Measurements from ENCODE around the gene NKX1-1.

The NKX1-1 gene

GRCh38 chr4:1410491-1411325 is 4.5 kb upstream of the NKX1-1 start:
- DNase-seq (ENCODE audit: low read depth) = peak; percentile 81
- H3K4me3 ChIP-seq (ENCODE audit: low read depth, low read length) = no peak overlapping the region
- peak; percentile 91 for TF ChIP-seq MYC (IDR thresholded peaks at IDR 0.05; ENCODE audit: low read depth, low read length)
- TF ChIP-seq POLR2A (IDR thresholded peaks at IDR 0.05; ENCODE audit: extremely low read depth, insufficient read length) = no peak
- peak; percentile 97 for TF ChIP-seq MAX (IDR thresholded peaks at IDR 0.05; ENCODE audit: low read depth, low read length)

GRCh38 chr4:1409491-1410425 is 3.5 kb upstream of the NKX1-1 start:
- no peak for DNase-seq (ENCODE audit: low read depth)
- no peak for TF ChIP-seq POLR2A (IDR thresholded peaks at IDR 0.05; ENCODE audit: extremely low read depth, insufficient read length)
- no peak for TF ChIP-seq CTCF (IDR thresholded peaks at IDR 0.05; ENCODE audit: low read depth, low read length)
- TF ChIP-seq MAX (IDR thresholded peaks at IDR 0.05; ENCODE audit: low read depth, low read length) = no peak
- TF ChIP-seq MYC (IDR thresholded peaks at IDR 0.05; ENCODE audit: low read depth, low read length) = no peak
- H3K4me3 ChIP-seq (ENCODE audit: low read depth, low read length) = no peak overlapping the region

- no peak for DNase-seq (ENCODE audit: low read depth)
- TF ChIP-seq MAX (IDR thresholded peaks at IDR 0.05; ENCODE audit: low read depth, low read length) (no peak), POLR2A (IDR thresholded peaks at IDR 0.05; ENCODE audit: extremely low read depth, insufficient read length) (no peak), MYC (IDR thresholded peaks at IDR 0.05; ENCODE audit: low read depth, low read length) (no peak), CTCF (IDR thresholded peaks at IDR 0.05; ENCODE audit: low read depth, low read length) (no peak)
- H3K4me3 ChIP-seq (ENCODE audit: low read depth, low read length) = no peak overlapping the region
Measured at GRCh38 chr4:1409079-1409478, 2.8 kb upstream of the NKX1-1 start.

GRCh38 chr4:1408418-1408817 is 2.2 kb upstream of the NKX1-1 start:
- no peak for DNase-seq (ENCODE audit: low read depth)
- no peak overlapping the region for H3K4me3 ChIP-seq (ENCODE audit: low read depth, low read length)
- no peak for TF ChIP-seq MAX (IDR thresholded peaks at IDR 0.05; ENCODE audit: low read depth, low read length)
- no peak for TF ChIP-seq POLR2A (IDR thresholded peaks at IDR 0.05; ENCODE audit: extremely low read depth, insufficient read length)
- TF ChIP-seq CTCF (IDR thresholded peaks at IDR 0.05; ENCODE audit: low read depth, low read length) = no peak
- TF ChIP-seq MYC (IDR thresholded peaks at IDR 0.05; ENCODE audit: low read depth, low read length) = no peak

- no peak for TF ChIP-seq CTCF (IDR thresholded peaks at IDR 0.05; ENCODE audit: low read depth, low read length)
- TF ChIP-seq POLR2A (IDR thresholded peaks at IDR 0.05; ENCODE audit: extremely low read depth, insufficient read length) = no peak
- no peak for TF ChIP-seq MYC (IDR thresholded peaks at IDR 0.05; ENCODE audit: low read depth, low read length)
- TF ChIP-seq MAX (IDR thresholded peaks at IDR 0.05; ENCODE audit: low read depth, low read length) = no peak
- no peak for DNase-seq (ENCODE audit: low read depth)
- no peak overlapping the region for H3K4me3 ChIP-seq (ENCODE audit: low read depth, low read length)
Measured at GRCh38 chr4:1407657-1408333, 1.6 kb upstream of the NKX1-1 start.
